Ovary (tissue), 9 donors: Measurements from ENCODE around the gene LIME1. TPM values are rescaled to one million over a fixed set of nuclear protein-coding genes. Genes with fewer than 3 reads are reported as not detected.
A peak's percentile ranks its signal among the peaks of the same experiment; 100 is the strongest.

Source experiments
- DNase-seq, 5 donors: peaks; one replicate each; pipeline ENCODE4 v3.0.0-alpha.2; 2019 to 2020
- H3K27ac ChIP-seq, 2 donors: fragments of 200-600 bp; one replicate each; pipeline versions ENCODE4 v1.5.1 to v1.8.0; 2019 to 2022
- H3K27me3 ChIP-seq: fragments of 200-600 bp; one replicate; pipeline ENCODE4 v1.8.0; 2022
- H3K36me3 ChIP-seq: fragments of 200-600 bp; sonication (generic); one replicate; pipeline ENCODE4 v1.5.1; 2019
- H3K4me1 ChIP-seq: one replicate; pipeline ENCODE4 v1.8.1; 2013; ENCODE audit warnings: mild to moderate bottlenecking, moderate library complexity; ENCODE audit not compliant: insufficient read depth
- H3K4me3 ChIP-seq: fragments of 200-600 bp; sonication (generic); one replicate; pipeline ENCODE4 v1.5.1; 2017
- H3K9me3 ChIP-seq, 2 donors: fragments of 200-600 bp in 1 of 2; sonication (generic) in 1 of 2; one replicate each; pipeline versions ENCODE4 v1.5.1 to v1.8.1; 2013 to 2019; ENCODE audit warnings: mild to moderate bottlenecking in 1 of 2, moderate library complexity in 1 of 2
- EP300 ChIP-seq: sonication (generic); formaldehyde crosslinking; IDR thresholded peaks from one replicate; pipeline ENCODE4 v1.6.1; 2017; ENCODE audit warnings: antibody characterized with exemption
- POLR2A ChIP-seq: fragments of 450-650 bp; IDR thresholded peaks from one replicate; pipeline ENCODE4 v1.6.1; 2017; ENCODE audit warnings: antibody characterized with exemption, mild to moderate bottlenecking, moderate library complexity
- WGBS, 3 donors: extraction: QIAGEN DNeasy Blood & Tissue Kit in 1 of 3; methylation state at CpG; one replicate each; pipeline versions ENCODE4 v1.1.5 to v1.1.7; 2013 to 2017; 5-methylcytosine and 5-hydroxymethylcytosine counted together
- intact Hi-C, 4 donors: fragments of 100-400 bp; cut with DNase I; formaldehyde crosslinking; loops; one replicate each; pipeline versions ENCODE4 v1.11.0 to v1.15.1; 2022 to 2023
- polyA plus RNA-seq, 2 donors: library from polyadenylated mRNA; stranded (reverse); fragments of 200-250 nt in 1 of 2; fragments of 350-450 nt in 1 of 2; fragmentation: Illumina TruSeq in 1 of 2; extraction: RNeasy Lipid Tissue Mini Kit (QIAGEN cat#74804) in 1 of 2; gene quantifications; one replicate each; pipeline ENCODE4 v1.2.3, GENCODE V29; 2013 to 2014
- total RNA-seq, 7 donors: library from RNA; depleted of rRNA in 2 of 7; stranded (reverse); fragments of >200 nt in 2 of 7; fragmentation: NEBNext Ultra II Directional in 3 of 7; extraction: Animal tissue kit (Norgen Biotek cat#: 25700) in 3 of 7; gene quantifications; one replicate each; pipeline versions ENCODE4 v1.1.0 to v1.2.4, GENCODE V29; 2016 to 2023
- TF ChIP-seq, protein P1 (sequence below), 3 donors: fragments of 450-650 bp in 2 of 3; fragments of 200-600 bp in 1 of 3; IDR thresholded peaks; one replicate each; pipeline versions ENCODE4 v1.5.1 to v1.8.0; 2016 to 2022; ENCODE audit warnings: antibody characterized with exemption in 3 of 3, mild to moderate bottlenecking in 1 of 3
- donor health status: DM: no; HTN: no; CAD: no; lungs with moderate emphysema.
- donor health status: DM: no; HTN: no; CAD: no.
- donor health status: Bipolar disorder and iron deficiency.
- donor health status: DM: yes; HTN: yes; CAD: no.
- donor health status: DM: no; HTN: no; CAD: no.
- donor health status: DM: yes; HTN: yes; CAD: no.

Gene LIME1
- total and polyA plus RNA-seq, 9 donors = 0.15 to 21.6 (median 13.7) TPM

DNA sequence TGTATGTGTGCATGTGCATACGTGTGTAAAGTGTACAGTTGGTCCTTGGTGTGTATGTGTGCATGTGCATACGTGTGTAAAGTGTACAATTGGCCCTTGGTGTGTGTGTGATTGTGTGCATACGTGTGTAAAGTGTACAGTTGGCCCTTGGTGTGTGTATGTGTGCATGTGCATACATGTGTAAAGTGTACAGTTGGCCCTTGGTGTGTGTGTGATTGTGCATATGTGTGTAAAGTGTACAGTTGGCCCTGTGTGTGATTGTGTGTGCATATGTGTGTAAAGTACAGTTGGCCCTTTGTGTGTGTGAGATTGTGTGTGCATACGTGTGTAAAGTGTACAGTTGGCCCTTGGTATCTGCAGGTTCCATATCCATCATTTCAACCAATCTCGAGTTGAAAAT, 5.1 kb upstream of the LIME1 start:
- Histone ChIP-seq H3K36me3 (no peaks in the 10 kb centered on the region), H3K9me3 (no peaks in the 10 kb centered on the region), H3K4me1 (no peaks in the 10 kb centered on the region), H3K27ac (no peak overlapping the region), H3K4me3 (no peak overlapping the region), H3K27me3 (no peaks in the 10 kb centered on the region)
- DNase-seq = no peak
- WGBS, 3 donors = 65 to 84% (median 82%) methylated on average over 4 to 5 of the region's 5 CpGs
- intact Hi-C loops = no loop called here
- TF ChIP-seq POLR2A (no peak), EP300 (no peak)
- TF ChIP-seq, protein P1, sequence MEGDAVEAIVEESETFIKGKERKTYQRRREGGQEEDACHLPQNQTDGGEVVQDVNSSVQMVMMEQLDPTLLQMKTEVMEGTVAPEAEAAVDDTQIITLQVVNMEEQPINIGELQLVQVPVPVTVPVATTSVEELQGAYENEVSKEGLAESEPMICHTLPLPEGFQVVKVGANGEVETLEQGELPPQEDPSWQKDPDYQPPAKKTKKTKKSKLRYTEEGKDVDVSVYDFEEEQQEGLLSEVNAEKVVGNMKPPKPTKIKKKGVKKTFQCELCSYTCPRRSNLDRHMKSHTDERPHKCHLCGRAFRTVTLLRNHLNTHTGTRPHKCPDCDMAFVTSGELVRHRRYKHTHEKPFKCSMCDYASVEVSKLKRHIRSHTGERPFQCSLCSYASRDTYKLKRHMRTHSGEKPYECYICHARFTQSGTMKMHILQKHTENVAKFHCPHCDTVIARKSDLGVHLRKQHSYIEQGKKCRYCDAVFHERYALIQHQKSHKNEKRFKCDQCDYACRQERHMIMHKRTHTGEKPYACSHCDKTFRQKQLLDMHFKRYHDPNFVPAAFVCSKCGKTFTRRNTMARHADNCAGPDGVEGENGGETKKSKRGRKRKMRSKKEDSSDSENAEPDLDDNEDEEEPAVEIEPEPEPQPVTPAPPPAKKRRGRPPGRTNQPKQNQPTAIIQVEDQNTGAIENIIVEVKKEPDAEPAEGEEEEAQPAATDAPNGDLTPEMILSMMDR (IDR thresholded peaks at IDR 0.05) = no peak

DNA sequence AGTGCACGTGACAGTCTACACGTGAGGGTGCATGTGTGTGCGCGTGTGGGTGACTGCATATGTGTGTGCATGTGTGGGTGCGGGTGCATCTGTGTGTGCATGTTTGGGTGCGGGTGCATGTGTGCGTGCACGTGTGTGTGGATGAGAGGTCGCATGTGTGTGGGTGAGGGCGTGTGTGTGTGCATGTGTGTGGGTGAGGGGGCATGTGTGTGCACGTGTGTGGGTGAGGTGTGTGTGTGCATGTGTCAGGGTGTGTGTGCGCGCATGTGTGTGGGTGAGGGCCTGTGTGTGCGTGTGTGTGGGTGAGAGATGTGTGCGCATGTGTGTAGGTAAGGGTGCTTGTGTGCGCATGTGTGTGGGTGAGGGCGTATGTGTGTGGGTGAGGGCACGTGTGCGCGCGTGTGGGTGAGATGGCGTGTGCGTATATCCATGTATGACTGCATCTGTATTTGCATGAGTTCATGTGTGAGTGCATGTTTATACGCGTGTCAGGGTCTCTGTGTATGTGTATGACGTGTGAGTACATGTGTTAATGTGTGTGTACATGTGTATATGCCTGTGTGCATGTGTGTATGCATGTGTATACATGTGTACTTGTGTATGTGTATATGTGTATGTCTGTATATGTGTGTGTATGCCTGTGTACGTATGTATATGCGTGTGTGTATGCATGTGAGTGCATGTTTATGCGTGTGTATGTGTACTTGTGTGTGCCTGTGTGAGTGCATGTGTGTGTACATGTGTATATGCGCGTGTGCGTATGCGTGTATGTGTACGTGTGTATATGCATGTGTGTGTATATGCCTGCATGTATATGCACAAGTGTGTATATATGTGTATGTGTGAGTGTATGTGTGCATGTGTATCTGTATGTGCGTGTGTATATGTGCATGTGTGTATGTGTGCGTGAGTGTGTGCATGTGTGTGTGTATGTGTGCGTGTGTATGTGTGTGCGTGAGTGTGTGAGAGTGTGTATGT, 4.1 kb upstream of the LIME1 start:
- no peak overlapping the region for H3K4me3 ChIP-seq
- peak in 1 of 5 donors; percentile 26 for DNase-seq
- H3K9me3 ChIP-seq = no peaks in the 10 kb centered on the region
- H3K27ac ChIP-seq = no peak overlapping the region
- H3K4me1 ChIP-seq = no peaks in the 10 kb centered on the region
- intact Hi-C loops = no loop called here
- TF ChIP-seq, protein P1 (IDR thresholded peaks at IDR 0.05) = no peak
- TF ChIP-seq POLR2A (no peak), EP300 (no peak)
- no peaks in the 10 kb centered on the region for H3K27me3 ChIP-seq
- 85 to 88% (median 87%) methylated on average over 37 to 38 of the region's 38 CpGs for WGBS, 3 donors
- no peaks in the 10 kb centered on the region for H3K36me3 ChIP-seq

DNA sequence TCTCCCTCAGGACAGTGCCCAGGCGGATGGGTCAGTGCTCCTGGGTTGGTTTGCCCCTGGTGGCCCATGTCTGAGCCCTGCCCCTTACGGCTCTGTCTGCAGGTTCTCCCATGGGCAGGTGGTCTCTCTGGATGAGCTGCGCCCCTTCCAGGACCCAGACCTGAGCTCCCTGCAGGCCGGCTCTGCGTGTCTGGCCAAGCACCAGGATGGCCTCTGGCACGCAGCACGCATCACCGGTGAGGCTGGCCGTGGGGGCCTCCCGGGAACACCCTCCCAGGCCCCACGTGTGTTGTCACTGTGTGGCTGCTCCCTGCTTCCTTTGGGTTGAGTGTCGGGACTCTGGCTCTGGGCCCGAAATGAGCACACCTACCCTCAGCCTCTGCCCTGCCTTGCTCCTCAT, 3.3 kb upstream of the LIME1 start:
- Histone ChIP-seq H3K9me3 (no peaks in the 10 kb centered on the region), H3K36me3 (no peaks in the 10 kb centered on the region), H3K4me1 (no peaks in the 10 kb centered on the region), H3K27ac (no peak overlapping the region), H3K4me3 (no peak overlapping the region), H3K27me3 (no peaks in the 10 kb centered on the region)
- WGBS, 3 donors = 89 to 93% (median 93%) methylated on average over 13 of the region's 13 CpGs
- DNase-seq = peak in 1 of 5 donors; percentile 36
- intact Hi-C loops = no loop called here
- TF ChIP-seq, protein P1 (IDR thresholded peaks at IDR 0.05) = no peak
- TF ChIP-seq EP300 (no peak), POLR2A (no peak)

DNA sequence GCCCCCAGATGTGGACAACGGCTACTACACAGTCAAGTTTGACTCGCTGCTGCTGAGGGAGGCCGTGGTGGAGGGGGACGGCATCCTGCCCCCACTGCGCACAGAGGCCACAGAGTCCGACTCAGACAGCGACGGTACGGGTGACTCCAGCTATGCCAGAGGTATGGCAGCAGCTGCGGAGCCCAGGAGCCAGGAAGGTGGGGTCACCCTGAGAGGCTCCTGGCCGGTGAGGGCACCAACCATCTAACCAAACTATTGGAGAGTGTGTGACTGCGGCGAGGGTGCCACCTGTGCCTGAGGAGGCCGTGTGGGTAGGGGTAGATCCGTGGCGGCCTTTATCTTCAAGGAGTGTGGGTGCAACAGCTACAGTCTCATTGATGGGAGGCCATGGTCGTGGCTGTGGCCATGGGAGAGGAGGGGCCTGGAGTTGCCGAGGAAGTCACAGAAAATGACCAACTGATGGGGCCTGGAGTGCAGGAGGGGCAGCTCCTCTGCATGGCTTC, 2.8 kb upstream of the LIME1 start:
- Histone ChIP-seq H3K27me3 (no peaks in the 10 kb centered on the region), H3K4me1 (peaks cover 3% of the 10 kb centered on the region), H3K9me3 (no peaks in the 10 kb centered on the region), H3K27ac (no peak overlapping the region), H3K36me3 (no peaks in the 10 kb centered on the region), H3K4me3 (no peak overlapping the region)
- 88 to 91% (median 89%) methylated on average over 18 of the region's 18 CpGs for WGBS, 3 donors
- TF ChIP-seq POLR2A (no peak), EP300 (no peak)
- TF ChIP-seq, protein P1 (IDR thresholded peaks at IDR 0.05) = no peak
- DNase-seq = no peak
- intact Hi-C loops = no loop called here
